ENCODE measurements around the gene DGKB.

The DGKB gene

DNA sequence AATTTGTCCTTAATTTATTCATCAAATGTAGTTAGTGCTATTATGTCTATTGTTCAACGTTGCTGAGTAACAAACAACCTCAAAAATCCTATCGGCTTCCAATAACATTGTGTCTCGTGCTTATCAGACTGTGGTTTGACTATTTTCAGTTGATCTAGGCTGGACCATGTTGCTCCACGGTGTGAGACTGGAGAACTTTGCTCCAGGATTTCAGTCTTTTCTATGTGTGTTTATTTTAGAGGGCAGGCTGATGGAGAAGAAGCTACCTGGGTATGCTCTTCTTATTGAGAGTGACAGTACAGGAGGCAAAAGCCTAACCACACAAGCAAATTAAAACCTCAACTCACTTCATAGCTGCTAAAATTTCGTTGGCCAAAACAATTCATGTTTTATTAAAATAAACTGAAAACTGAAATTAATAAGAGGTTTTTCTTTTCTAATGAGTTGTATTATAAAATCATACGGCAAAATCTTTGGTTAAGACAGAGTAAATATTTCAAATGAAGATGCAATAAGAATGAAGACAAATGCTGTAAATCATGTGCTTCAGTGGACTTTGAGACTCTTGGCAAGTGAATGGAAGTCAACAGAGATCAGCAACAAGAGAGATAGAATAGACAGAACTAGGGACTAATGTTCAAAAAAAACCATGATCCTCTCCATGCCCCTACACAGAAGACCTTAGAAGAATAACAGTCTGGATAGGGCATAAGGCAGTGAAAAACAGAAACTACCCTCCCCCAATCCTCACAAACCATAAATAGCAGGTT is 495.1 kb downstream of the DGKB start:
- Mint-ChIP-seq H3K4me1 (no peaks in the 10 kb centered on the region), H3K27ac (no peak overlapping the region), H3K4me3 (no peak overlapping the region), H3K36me3 (ENCODE audit: low read depth) (no peaks in the 10 kb centered on the region), H3K9me3 (no peaks in the 10 kb centered on the region), H3K27me3 (no peaks in the 10 kb centered on the region)
- no peak for DNase-seq
- no peak for ATAC-seq

DNA sequence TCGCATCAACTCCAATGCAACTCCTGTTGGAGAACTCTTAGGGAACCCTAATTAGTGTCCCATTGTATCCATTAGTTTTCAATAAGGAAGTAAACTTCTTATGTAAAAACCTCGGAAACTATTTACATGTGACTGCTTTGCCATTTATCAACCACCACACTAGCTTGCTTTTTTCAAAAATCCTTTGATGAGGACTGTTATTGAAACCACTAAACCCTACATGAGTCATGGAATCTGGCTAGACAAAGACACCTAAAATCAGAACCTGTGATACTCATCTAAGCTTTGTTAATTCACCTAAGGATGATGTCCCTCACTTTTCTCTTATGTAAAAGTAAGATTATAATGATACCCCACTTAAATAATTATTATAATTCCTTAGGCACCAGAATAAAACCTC is 499.0 kb downstream of the DGKB start:
- Mint-ChIP-seq H3K9me3 (no peaks in the 10 kb centered on the region), H3K4me3 (no peak overlapping the region), H3K27ac (no peak overlapping the region), H3K36me3 (ENCODE audit: low read depth) (no peaks in the 10 kb centered on the region), H3K27me3 (no peaks in the 10 kb centered on the region), H3K4me1 (no peaks in the 10 kb centered on the region)
- ATAC-seq (peak; percentile 46), DNase-seq (no peak)

DNA sequence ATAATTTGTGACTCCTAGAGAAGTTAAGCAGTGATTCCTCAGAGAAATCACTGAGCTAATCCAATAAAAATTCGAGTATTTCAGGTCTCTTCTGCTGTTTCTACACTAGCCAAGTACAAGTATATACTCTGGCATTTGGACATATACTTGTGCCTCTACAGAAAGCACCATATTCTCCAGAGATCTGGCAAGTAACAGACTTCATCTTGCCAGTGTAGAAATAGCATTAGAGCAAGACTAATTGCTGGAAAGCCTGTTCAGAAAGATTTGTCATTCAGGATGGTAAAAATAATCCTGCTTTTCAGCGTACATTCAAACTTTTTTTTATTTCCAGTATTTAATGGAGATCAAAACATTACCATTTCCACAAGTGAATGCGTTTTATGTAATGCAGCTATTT is 502.3 kb downstream of the DGKB start:
- no peaks in the 10 kb centered on the region for H3K4me1 Mint-ChIP-seq
- no peaks in the 10 kb centered on the region for H3K36me3 Mint-ChIP-seq (ENCODE audit: low read depth)
- ATAC-seq (no peak), DNase-seq (no peak)
- no peaks in the 10 kb centered on the region for H3K9me3 Mint-ChIP-seq
- H3K4me3 Mint-ChIP-seq = no peak overlapping the region
- no peak overlapping the region for H3K27ac Mint-ChIP-seq
- no peaks in the 10 kb centered on the region for H3K27me3 Mint-ChIP-seq

DNA sequence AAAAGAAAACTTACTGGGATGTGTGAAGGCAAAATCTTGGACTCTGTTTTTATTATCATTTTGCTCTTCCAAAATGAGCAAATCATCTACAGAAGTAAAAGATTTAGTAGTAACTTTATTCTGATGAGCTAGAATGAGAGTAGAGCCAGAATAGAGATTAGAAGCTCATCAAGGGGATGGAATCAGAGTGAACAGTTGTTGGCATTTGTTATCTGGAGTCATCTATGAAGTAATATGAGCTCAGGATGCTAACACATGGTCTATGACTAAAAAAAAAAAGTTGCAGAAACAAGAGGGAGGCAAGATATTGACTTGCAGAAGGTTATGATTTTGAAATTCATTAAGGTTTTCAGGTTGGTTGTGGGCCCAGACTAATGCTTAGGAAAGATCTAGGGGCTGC is 504.0 kb downstream of the DGKB start:
- Mint-ChIP-seq H3K9me3 (peaks cover 5% of the 10 kb centered on the region), H3K4me3 (no peak overlapping the region), H3K27me3 (no peaks in the 10 kb centered on the region), H3K4me1 (no peaks in the 10 kb centered on the region), H3K36me3 (ENCODE audit: low read depth) (no peaks in the 10 kb centered on the region), H3K27ac (no peak overlapping the region)
- DNase-seq = no peak
- no peak for ATAC-seq

DNA sequence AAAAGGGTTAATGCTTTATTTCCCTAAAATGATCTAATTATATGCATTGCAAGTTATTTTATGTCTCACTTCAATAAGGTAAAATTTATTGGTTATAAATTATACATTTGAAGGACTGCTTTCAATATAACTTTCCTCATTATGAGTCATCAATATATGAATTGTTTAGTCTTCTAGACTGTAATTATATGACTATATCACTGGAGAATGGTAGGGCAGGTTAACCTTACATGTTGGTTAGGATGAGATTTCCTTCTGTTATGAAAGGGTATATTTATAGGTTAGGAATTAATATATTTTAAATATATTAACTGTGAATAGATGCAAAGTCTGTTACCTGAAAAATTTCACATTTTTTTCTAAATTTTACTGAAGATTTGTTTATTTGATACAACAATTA is 506.7 kb downstream of the DGKB start:
- Mint-ChIP-seq H3K27me3 (no peaks in the 10 kb centered on the region), H3K4me1 (no peaks in the 10 kb centered on the region), H3K4me3 (no peak overlapping the region), H3K27ac (no peak overlapping the region), H3K36me3 (ENCODE audit: low read depth) (no peaks in the 10 kb centered on the region), H3K9me3 (peaks cover 6% of the 10 kb centered on the region)
- ATAC-seq = no peak
- DNase-seq = no peak

DNA sequence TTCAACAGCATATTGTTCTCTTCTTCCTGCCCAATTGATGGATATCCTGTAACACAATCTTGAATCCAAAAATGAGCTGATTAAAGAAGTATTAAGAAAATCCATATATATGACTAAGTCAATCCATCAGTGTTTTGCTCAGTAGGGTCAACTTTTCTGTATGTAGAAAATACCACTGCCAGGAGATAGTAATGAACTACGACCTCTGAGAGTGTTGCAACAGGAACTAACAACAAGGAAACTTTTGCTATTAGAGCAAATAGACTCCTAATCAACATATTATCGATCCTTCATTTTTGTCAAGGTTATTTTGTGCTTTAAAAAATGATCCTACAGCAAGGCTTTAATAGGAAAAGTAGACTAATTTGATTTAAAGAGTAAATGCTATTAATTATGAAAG is 507.8 kb downstream of the DGKB start:
- Mint-ChIP-seq H3K36me3 (ENCODE audit: low read depth) (no peaks in the 10 kb centered on the region), H3K27ac (no peak overlapping the region), H3K27me3 (no peaks in the 10 kb centered on the region), H3K4me3 (no peak overlapping the region), H3K4me1 (no peaks in the 10 kb centered on the region), H3K9me3 (peaks cover 6% of the 10 kb centered on the region)
- DNase-seq (no peak), ATAC-seq (no peak)

DNA sequence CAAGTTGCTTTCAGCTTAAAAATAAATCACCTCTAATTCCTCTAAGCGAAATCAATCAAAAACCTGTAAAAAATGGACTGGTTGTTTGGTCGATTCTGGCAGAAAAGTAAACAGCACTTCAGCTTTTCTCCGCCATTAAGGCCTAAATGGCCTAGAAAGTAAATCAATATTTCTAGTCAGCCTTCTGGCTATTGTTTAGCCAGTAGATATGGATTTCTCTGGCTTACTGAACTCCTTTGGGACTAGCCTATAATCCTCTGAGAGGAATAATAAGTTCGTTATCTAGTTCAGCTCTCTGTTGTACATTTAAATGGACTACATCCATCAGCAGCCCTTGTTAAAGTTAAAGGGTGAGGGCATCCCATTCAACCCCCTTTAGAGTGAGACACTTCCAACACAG is 513.0 kb downstream of the DGKB start:
- H3K27me3 Mint-ChIP-seq = no peaks in the 10 kb centered on the region
- no peaks in the 10 kb centered on the region for H3K4me1 Mint-ChIP-seq
- no peaks in the 10 kb centered on the region for H3K36me3 Mint-ChIP-seq (ENCODE audit: low read depth)
- DNase-seq (no peak), ATAC-seq (no peak)
- H3K9me3 Mint-ChIP-seq = peaks cover 6% of the 10 kb centered on the region
- H3K27ac Mint-ChIP-seq = no peak overlapping the region
- H3K4me3 Mint-ChIP-seq = no peak overlapping the region

DNA sequence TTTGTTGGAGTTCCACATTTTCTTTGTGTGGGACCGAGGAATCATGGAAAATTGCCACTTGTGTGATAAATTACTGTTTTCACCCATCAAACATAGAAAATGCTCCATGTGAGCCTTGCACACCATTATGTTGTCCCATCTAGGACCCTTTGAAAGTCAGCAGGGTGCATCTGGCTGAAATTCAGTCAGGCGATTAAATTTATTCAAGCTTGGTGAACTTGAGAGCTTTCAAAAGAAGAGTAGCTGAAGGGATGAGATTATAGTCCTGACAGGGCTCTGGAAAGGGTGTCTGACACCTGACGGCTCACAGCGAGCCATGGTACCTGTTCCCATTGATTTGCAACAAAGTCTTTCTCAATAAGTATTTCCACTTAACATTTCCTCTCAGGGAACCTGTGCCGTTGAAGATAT is 513.4 kb downstream of the DGKB start:
- Mint-ChIP-seq H3K36me3 (ENCODE audit: low read depth) (no peaks in the 10 kb centered on the region), H3K27me3 (no peaks in the 10 kb centered on the region), H3K27ac (no peak overlapping the region), H3K9me3 (peaks cover 6% of the 10 kb centered on the region), H3K4me1 (no peaks in the 10 kb centered on the region), H3K4me3 (no peak overlapping the region)
- no peak for ATAC-seq
- DNase-seq = no peak

DNA sequence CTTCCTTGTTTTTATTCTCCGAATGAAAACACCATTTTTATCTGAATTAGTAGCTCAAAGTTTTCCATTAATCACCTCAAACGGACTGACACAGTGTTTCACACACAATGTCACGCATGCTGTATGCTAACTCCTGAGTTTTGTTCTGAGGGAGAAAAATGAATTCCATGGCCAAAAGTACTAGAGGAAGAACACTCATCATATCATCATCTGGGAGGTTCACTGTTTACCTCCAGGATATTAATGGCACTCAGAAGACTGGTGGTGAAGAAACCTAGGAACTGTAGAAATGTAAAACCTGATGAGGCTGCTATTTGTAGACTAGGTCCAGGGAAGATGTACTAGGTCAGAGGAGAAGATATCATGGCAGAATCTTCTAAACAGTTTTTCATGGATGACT is 517.5 kb downstream of the DGKB start:
- Mint-ChIP-seq H3K27ac (no peak overlapping the region), H3K4me1 (no peaks in the 10 kb centered on the region), H3K27me3 (no peaks in the 10 kb centered on the region), H3K4me3 (no peak overlapping the region), H3K36me3 (ENCODE audit: low read depth) (no peaks in the 10 kb centered on the region), H3K9me3 (no peaks in the 10 kb centered on the region)
- ATAC-seq (no peak), DNase-seq (no peak)

DNA sequence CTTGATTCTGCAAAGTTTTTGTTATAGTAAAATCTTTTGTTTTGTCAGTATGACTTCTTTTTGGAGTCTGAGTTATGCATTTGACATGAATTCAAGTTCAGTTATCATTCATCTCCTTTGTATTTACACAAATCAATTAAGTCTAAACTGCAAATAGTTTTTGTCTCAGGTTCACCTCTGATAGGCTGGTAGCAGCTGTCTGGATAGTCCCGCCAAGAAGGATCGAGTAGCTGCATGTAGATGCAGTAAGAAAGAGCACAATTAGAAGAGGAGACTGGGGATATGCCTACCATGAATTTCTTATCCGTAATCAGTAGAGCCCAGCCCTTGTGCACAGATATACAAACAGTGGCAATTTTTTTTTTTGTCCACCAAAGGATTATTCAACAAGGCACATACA is 520.6 kb downstream of the DGKB start:
- H3K36me3 Mint-ChIP-seq (ENCODE audit: low read depth) = no peaks in the 10 kb centered on the region
- H3K9me3 Mint-ChIP-seq = no peaks in the 10 kb centered on the region
- H3K27ac Mint-ChIP-seq = no peak overlapping the region
- DNase-seq = no peak
- no peak overlapping the region for H3K4me3 Mint-ChIP-seq
- no peaks in the 10 kb centered on the region for H3K27me3 Mint-ChIP-seq
- ATAC-seq = no peak
- no peaks in the 10 kb centered on the region for H3K4me1 Mint-ChIP-seq

DNA sequence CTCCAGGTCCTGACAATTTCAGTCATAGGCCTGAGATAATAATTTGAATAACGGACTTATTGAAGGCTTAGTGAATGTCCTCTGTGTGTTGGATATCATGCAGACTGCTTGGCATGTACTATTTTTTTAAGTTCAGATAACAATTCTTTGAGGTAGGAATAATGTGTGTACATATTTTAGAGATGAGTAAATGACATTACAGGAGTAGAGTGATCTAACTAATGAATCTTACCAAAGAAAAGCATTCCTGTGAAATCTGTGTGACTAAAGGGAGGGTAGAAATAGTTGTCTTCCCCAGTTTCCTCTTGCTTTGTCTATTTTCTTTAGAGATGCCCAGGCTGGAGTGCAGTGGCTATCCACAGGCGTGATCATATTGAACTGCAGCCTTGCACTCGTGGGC is 521.2 kb downstream of the DGKB start:
- Mint-ChIP-seq H3K4me1 (no peaks in the 10 kb centered on the region), H3K36me3 (ENCODE audit: low read depth) (no peaks in the 10 kb centered on the region), H3K27me3 (no peaks in the 10 kb centered on the region), H3K4me3 (no peak overlapping the region), H3K27ac (no peak overlapping the region), H3K9me3 (no peaks in the 10 kb centered on the region)
- no peak for DNase-seq
- ATAC-seq = no peak

DNA sequence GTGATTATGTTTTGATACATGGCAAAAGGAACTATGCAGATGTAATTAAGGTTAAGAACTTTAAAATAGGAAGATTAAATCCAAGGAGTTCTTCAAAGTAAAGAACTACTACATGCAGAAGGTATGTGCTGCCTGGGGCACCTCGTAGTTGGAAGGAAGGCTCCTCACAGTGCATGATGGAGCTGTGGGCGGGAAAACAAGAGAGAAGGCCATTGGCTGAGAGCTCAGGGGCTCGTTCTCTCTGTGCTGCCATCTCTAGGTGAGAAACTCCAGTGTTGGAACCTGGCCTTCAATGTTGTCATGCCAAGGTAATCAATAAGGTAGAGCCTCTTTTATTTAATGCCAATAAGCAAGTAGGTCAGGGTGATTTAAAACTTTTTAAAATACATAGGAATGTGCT is 521.7 kb downstream of the DGKB start:
- H3K9me3 Mint-ChIP-seq = no peaks in the 10 kb centered on the region
- ATAC-seq = no peak
- H3K4me3 Mint-ChIP-seq = no peak overlapping the region
- no peak for DNase-seq
- H3K36me3 Mint-ChIP-seq (ENCODE audit: low read depth) = no peaks in the 10 kb centered on the region
- H3K27ac Mint-ChIP-seq = no peak overlapping the region
- no peaks in the 10 kb centered on the region for H3K4me1 Mint-ChIP-seq
- no peaks in the 10 kb centered on the region for H3K27me3 Mint-ChIP-seq

DNA sequence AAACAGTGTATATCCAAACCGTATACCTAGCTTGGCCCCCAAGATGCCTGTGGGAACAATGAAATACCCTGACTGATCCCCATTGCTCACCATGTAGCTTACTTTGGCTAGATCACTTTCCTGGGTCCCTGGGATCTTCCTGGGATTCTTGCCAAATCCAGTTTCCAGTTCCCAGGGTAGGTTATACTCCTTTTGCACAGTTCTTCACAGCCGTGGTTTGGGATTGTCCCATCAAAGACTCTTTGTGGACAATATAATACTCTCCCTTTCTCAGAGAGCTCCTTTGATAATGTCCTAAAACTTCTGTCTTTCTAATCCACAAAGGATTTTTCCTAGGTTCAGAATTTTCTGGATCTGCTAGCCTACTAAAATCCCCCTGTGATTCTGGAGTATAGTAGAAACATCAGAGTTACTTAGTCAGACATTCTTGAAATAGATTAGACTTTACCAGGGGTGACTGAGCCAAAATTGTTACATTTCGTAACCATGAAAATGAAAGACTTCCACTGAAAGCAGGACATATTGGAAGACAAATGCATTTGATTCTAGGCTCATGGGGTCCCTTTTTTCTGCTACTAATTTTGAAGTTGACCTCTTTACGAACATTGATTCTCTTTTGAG is 524.8 kb downstream of the DGKB start:
- no peaks in the 10 kb centered on the region for H3K27me3 Mint-ChIP-seq
- H3K4me1 Mint-ChIP-seq = no peaks in the 10 kb centered on the region
- no peaks in the 10 kb centered on the region for H3K9me3 Mint-ChIP-seq
- no peak for ATAC-seq
- DNase-seq = no peak
- no peak overlapping the region for H3K4me3 Mint-ChIP-seq
- H3K36me3 Mint-ChIP-seq (ENCODE audit: low read depth) = no peaks in the 10 kb centered on the region
- H3K27ac Mint-ChIP-seq = no peak overlapping the region

DNA sequence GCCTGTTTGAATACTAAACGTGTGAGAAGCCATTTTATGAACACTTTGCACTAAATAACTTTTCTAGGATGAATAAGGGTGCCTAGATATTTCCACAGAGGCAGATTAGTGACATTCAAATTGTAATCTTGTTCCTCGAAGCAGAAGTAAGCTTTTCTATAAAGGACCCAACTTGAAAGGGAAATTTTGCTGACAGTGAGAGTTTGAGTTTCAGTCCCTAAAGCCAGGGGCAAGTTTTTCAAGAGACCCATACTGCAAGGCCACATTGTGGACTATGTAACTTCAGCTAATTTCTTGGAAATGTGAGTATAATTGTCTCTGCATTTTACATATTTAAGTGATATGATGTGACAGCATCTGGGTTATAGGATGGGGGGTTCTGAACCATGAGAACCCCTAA is 525.8 kb downstream of the DGKB start:
- Mint-ChIP-seq H3K36me3 (ENCODE audit: low read depth) (no peaks in the 10 kb centered on the region), H3K4me1 (no peaks in the 10 kb centered on the region), H3K4me3 (no peak overlapping the region), H3K9me3 (no peaks in the 10 kb centered on the region), H3K27ac (no peak overlapping the region), H3K27me3 (no peaks in the 10 kb centered on the region)
- ATAC-seq (no peak), DNase-seq (no peak)

DNA sequence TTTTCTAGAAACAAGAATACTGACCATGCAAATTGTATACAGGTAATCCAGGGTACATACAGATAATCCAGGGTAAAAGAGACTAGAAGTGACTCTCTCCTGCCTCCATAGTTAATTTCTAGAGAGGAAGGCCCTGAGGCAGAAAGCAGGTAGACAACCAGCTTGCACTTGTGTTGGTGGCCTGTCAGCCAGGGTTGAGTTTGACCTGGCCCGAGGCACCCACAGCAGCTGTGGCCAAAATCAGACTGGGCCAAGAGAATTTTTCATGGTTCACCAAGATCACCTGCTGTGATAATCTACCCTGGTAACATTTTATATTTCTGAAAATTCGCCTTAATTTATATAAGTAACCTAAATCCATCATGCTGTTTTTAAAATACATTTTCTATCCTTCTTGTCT is 526.6 kb downstream of the DGKB start:
- Mint-ChIP-seq H3K4me1 (no peaks in the 10 kb centered on the region), H3K27me3 (no peaks in the 10 kb centered on the region), H3K4me3 (no peak overlapping the region), H3K36me3 (ENCODE audit: low read depth) (no peaks in the 10 kb centered on the region), H3K27ac (no peak overlapping the region), H3K9me3 (no peaks in the 10 kb centered on the region)
- DNase-seq (no peak), ATAC-seq (no peak)

DNA sequence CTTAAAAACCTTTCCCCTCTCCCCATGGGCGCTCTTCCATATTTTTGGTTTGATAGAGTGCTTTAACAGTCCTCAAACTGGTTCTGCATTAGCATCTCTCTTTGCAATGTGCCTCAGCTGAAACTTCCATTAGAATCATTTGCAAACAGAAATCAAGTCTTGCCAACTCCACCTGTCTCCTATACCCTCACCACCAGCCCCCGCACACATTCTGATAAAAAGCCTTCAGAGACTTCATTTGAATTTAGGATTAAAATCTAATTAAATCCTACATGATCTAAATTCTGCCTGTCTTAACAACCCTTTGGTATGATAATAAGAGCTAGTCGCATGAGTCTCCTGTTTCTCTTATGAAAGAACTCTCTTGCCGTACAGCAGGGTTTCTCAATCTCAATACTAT is 528.2 kb downstream of the DGKB start:
- Mint-ChIP-seq H3K9me3 (peaks cover 6% of the 10 kb centered on the region), H3K36me3 (ENCODE audit: low read depth) (no peaks in the 10 kb centered on the region), H3K27ac (no peak overlapping the region), H3K4me3 (no peak overlapping the region), H3K4me1 (no peaks in the 10 kb centered on the region), H3K27me3 (no peaks in the 10 kb centered on the region)
- DNase-seq (no peak), ATAC-seq (no peak)
